MCF 10A (cell line): ENCODE measurements around the gene ISY1. TPM values are rescaled to one million over a fixed set of nuclear protein-coding genes. Genes with fewer than 3 reads are reported as not detected.

Experiments used
- BruUV-seq: library from RNA; stranded (reverse); fragments of 400-500 nt; replicated peaks from 2 replicates; lab custom pipeline; 2021; lab: Mats Ljungman, UMichigan
- CTCF ChIA-PET: fragments of 300-600 bp; sonication (Branson Sonifier 250); formaldehyde crosslinking; extraction: SDS; loops from one replicate; lab custom pipeline; 2021; ENCODE audit warnings: antibody characterized with exemption, inconsistent platforms; lab: Yijun Ruan, JAX
- POLR2A ChIA-PET: fragments of 300-600, 350-650 bp; sonication (Branson Sonifier 250); formaldehyde crosslinking; extraction: SDS; loops from one replicate; lab custom pipeline; 2020; ENCODE audit warnings: antibody characterized with exemption, inconsistent platforms; lab: Yijun Ruan, JAX
- DNase-seq: peaks from one replicate; pipeline ENCODE4 v3.0.0-alpha.2; 2018; ENCODE audit not compliant: unreplicated experiment
- H3K27ac Mint-ChIP-seq: one replicate; pipeline ENCODE4 v1.8.0; 2022; ENCODE audit warnings: mild to moderate bottlenecking, low read depth, mixed read lengths; ENCODE audit not compliant: unreplicated experiment
- H3K27me3 Mint-ChIP-seq: one replicate; pipeline ENCODE4 v1.8.0; 2022; ENCODE audit warnings: mixed read lengths; ENCODE audit not compliant: insufficient read depth, unreplicated experiment
- H3K36me3 Mint-ChIP-seq: one replicate; pipeline ENCODE4 v1.8.0; 2022; ENCODE audit warnings: mild to moderate bottlenecking, moderate library complexity, mixed read lengths; ENCODE audit not compliant: insufficient read depth, unreplicated experiment
- H3K4me1 Mint-ChIP-seq: one replicate; pipeline ENCODE4 v1.8.0; 2022; ENCODE audit warnings: mixed read lengths; ENCODE audit not compliant: insufficient read depth, unreplicated experiment
- H3K4me3 Mint-ChIP-seq: one replicate; pipeline ENCODE4 v1.8.0; 2022; ENCODE audit warnings: mild to moderate bottlenecking, moderate library complexity, mixed read lengths; ENCODE audit not compliant: unreplicated experiment
- H3K9me3 Mint-ChIP-seq: one replicate; pipeline ENCODE4 v1.8.0; 2022; ENCODE audit warnings: mixed read lengths; ENCODE audit not compliant: unreplicated experiment
- intact Hi-C: fragments of 100-400 bp; cut with micrococcal nuclease; formaldehyde crosslinking; loops from 2 replicates; pipeline ENCODE4 v1.14.1; 2022
- total RNA-seq: library from RNA; stranded (reverse); gene quantifications from 2 replicates; pipeline ENCODE4 v1.2.3, GENCODE V29; 2022
- TF ChIP-seq, protein P1 (sequence below): fragments of 200-600 bp; IDR thresholded peaks from one replicate; pipeline ENCODE4 v1.8.0; 2022; ENCODE audit warnings: antibody characterized with exemption, mild to moderate bottlenecking; ENCODE audit not compliant: unreplicated experiment

ISY1 gene
- total RNA-seq, 1 experiment from 2014 or later = 52.5 TPM

DNA sequence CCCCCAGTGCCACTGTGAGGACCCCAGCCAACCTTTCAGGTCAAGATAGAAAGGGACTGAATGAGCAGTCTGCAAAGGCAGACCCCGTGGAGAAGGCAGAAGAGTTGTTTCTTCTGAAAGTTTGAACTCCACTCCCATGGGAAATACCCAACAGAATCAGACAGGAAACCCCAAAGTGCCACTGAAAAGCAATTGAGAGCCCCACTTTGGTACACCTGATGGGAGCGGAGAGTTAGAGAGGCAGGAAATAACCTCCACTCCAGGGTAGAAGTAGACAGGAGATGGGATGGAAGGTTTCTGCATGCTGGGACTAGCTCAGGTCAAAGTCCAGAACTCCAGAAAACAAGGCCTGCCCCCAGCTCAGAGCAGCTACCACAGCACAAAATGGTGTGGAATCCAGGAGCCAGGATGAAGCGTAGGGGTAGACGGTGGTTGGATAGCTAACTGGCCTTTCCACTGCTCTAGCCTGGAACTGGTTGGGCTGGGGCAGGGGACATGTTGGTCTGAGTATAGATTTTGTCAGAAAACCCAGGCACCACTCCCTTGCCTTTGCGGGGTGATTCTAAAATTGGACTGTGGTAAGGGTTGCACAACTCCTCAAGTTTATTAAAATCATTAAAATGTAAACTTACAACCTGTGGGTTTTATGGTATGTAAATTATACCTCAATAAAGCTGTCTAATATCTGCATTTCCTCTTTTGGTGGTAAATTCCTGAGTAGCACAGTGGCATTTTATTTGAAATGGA is 37.4 kb downstream of the ISY1 start:
- ChIA-PET POLR2A (interaction anchor here (0.7 to 4.4 kb wide), 8 partner anchors 8 to 139 kb away, joined by 3 to 19 read pairs (median 3); no protein-coding TSS in a partner anchor), CTCF (interaction anchor here (0.7 to 7.4 kb wide), 6 partner anchors 12 to 153 kb away, joined by 3 to 67 read pairs (median 6); no protein-coding TSS in a partner anchor)
- intact Hi-C loops = loop anchor here (5.0 kb wide), 1 partner anchor 124 kb away; the partner anchor contains the start of gene COPG1
- BruUV-seq = no TSS peak
- TF ChIP-seq, protein P1, sequence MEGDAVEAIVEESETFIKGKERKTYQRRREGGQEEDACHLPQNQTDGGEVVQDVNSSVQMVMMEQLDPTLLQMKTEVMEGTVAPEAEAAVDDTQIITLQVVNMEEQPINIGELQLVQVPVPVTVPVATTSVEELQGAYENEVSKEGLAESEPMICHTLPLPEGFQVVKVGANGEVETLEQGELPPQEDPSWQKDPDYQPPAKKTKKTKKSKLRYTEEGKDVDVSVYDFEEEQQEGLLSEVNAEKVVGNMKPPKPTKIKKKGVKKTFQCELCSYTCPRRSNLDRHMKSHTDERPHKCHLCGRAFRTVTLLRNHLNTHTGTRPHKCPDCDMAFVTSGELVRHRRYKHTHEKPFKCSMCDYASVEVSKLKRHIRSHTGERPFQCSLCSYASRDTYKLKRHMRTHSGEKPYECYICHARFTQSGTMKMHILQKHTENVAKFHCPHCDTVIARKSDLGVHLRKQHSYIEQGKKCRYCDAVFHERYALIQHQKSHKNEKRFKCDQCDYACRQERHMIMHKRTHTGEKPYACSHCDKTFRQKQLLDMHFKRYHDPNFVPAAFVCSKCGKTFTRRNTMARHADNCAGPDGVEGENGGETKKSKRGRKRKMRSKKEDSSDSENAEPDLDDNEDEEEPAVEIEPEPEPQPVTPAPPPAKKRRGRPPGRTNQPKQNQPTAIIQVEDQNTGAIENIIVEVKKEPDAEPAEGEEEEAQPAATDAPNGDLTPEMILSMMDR = no peak
- Mint-ChIP-seq H3K4me3 (no peak overlapping the region), H3K27me3 (no peaks in the 10 kb centered on the region), H3K36me3 (peaks cover 22% of the 10 kb centered on the region), H3K9me3 (no peaks in the 10 kb centered on the region), H3K27ac (no peak overlapping the region), H3K4me1 (peaks cover 26% of the 10 kb centered on the region)
- peak; percentile 35 for DNase-seq

DNA sequence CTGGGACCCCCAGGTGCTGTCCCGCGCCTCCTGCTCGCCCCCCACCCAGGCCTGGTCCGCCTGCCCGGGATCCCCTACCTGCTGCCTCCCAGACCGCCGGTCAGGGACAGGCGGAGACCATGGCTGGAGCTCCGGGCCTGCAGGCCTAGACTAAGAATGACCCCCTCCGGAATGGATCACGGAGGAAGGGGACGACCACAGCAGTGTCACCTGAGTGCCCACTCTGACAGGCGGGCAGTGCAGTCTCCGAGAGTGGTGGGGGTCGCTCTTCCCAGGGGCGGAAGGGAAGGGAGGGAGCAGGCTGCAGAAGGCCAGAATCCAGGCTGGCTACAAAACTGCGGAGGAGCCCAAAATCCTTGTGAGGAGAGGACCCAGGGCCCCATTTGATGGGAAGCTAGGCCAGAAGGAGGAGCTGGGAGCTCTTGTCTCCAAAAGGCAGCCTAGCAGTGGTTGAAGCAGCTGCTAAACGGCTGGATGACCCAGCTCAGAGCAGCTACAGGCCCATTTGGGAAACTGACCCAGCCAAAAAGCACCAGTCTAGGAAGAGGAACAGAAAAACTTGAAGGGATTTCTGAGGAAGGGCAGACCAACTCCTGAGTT is 38.4 kb downstream of the ISY1 start:
- no peaks in the 10 kb centered on the region for H3K27me3 Mint-ChIP-seq
- no peak overlapping the region for H3K27ac Mint-ChIP-seq
- peaks cover 26% of the 10 kb centered on the region for H3K4me1 Mint-ChIP-seq
- ChIA-PET POLR2A (interaction anchor here (0.7 to 4.7 kb wide), 11 partner anchors 9 to 190 kb away, joined by 3 to 33 read pairs (median 4); no protein-coding TSS in a partner anchor), CTCF (interaction anchor here (0.6 to 7.4 kb wide), 7 partner anchors 56 to 155 kb away, joined by 3 to 67 read pairs (median 4); no protein-coding TSS in a partner anchor)
- no peaks in the 10 kb centered on the region for H3K9me3 Mint-ChIP-seq
- peak overlapping the region; percentile 77 for H3K4me3 Mint-ChIP-seq
- DNase-seq = no peak
- no TSS peak for BruUV-seq
- intact Hi-C loops = loop anchor here (5.0 kb wide), 1 partner anchor 125 kb away; the partner anchor contains the start of gene COPG1
- TF ChIP-seq, protein P1 = no peak
- H3K36me3 Mint-ChIP-seq = peaks cover 23% of the 10 kb centered on the region

DNA sequence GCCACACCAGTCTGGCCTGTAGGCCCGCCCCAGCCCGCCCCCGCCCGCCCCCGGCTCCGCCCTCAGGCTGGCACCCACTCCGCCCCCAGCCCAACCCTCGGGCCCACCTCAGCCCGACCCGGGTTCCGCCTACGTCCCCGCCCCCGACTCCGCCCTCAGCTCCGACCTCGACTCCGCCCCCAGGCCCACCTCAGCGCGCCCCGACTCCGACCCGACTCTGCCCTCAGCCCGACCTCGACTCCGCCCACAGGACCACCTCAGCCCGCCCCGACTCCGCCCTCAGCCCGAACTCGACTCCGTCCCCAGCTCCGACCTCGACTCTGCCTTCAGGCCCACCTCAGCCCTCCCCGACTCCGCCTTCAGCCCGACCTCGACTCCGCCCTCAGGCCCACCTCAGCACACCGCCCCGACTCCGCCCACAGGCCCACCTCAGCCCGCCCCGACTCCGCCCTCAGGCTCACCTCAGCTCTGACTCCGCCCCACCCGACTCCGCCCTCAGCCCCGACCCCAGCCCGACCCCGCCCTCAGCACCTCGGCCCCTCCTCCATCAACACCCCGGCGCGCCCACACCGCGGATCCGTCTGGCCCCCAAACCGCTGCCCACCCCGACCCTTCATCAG is 39.0 kb downstream of the ISY1 start, which contains the start of gene RAB43:
Gene RAB43, minus strand, starts transcription at position 13 of the 620 bp plus-strand sequence. CDS start 315 bp downstream, outside the sequence.
- peak within 1 kb of the TSS; percentile 77 for H3K4me3 Mint-ChIP-seq
- POLR2A ChIA-PET = interaction anchor here (0.6 to 4.7 kb wide), 15 partner anchors 10 to 318 kb away, joined by 3 to 33 read pairs (median 5); partner anchors contain the start of genes COPG1, IFT122 and MBD4
- H3K27me3 Mint-ChIP-seq = no peaks in the 10 kb centered on the region
- H3K4me1 Mint-ChIP-seq = peaks cover 26% of the 10 kb centered on the region
- peak within 1 kb of the TSS; percentile 82 for H3K27ac Mint-ChIP-seq
- no peaks in the 10 kb centered on the region for H3K9me3 Mint-ChIP-seq
- CTCF ChIA-PET = interaction anchor here (0.6 to 7.4 kb wide), 5 partner anchors 10 to 151 kb away, joined by 4 to 67 read pairs (median 10); no protein-coding TSS in a partner anchor
- H3K36me3 Mint-ChIP-seq = peaks cover 26% of the 10 kb centered on the region
- TF ChIP-seq, protein P1 = no peak
- intact Hi-C loops = loop anchor here (2.0 to 5.0 kb wide), 2 partner anchors 69 to 125 kb away; partner anchors contain the start of gene COPG1
- no TSS peak for BruUV-seq
- DNase-seq = peak; percentile 79
